Brain microvascular endothelial cell (primary cell): ENCODE data around the gene BPIFB6.

Experiments
- DNase-seq: peaks from one replicate; pipeline ENCODE4 v3.0.0-alpha.2; 2020
- H3K27ac ChIP-seq: fragments of 250-450 bp; sonication (Bioruptor Pico); 2 replicates; pipeline ENCODE4 v1.5.1; 2020; ENCODE audit warnings: mild to moderate bottlenecking, moderate library complexity
- H3K27me3 ChIP-seq: fragments of 250-450 bp; sonication (Bioruptor Pico); replicated peaks from 2 replicates; pipeline ENCODE4 v1.5.1; 2020; ENCODE audit warnings: mild to moderate bottlenecking
- H3K36me3 ChIP-seq: fragments of 250-450 bp; sonication (Bioruptor Pico); replicated peaks from 2 replicates; pipeline ENCODE4 v1.5.1; 2020; ENCODE audit warnings: mild to moderate bottlenecking
- H3K4me3 ChIP-seq: 2 replicates; pipeline ENCODE4 v1.5.1; 2011; ENCODE audit warnings: low read depth, mild to moderate bottlenecking, control low read depth, low read length, moderate library complexity
- CTCF ChIP-seq: IDR thresholded peaks from 2 replicates; pipeline ENCODE4 v1.5.1; 2011; ENCODE audit warnings: low read depth, mild to moderate bottlenecking, moderate library complexity, low read length, control low read depth, inconsistent platforms; ENCODE audit errors: missing control alignments
- in situ Hi-C: cut with HindIII; loops from 2 replicates; pipeline ENCODE4 v1.10.0; 2017; ENCODE audit warnings: low sequenced_read_pairs, low pct_ligation_motif_present

BPIFB6 gene

GRCh38 chr20:33059741-33060390, 28.4 kb downstream of the BPIFB6 start:
- no peak overlapping the region for H3K4me3 ChIP-seq
- in situ Hi-C loops: no loop called here
- no peaks in the 10 kb centered on the region for H3K36me3 ChIP-seq
- DNase-seq: no peak
- no peak overlapping the region for H3K27ac ChIP-seq
- no peaks in the 10 kb centered on the region for H3K27me3 ChIP-seq
- TF ChIP-seq CTCF: no peak

- in situ Hi-C loops: no loop called here
- no peak overlapping the region for H3K27ac ChIP-seq
Measured at GRCh38 chr20:33061658-33062028, 30.2 kb downstream of the BPIFB6 start.

GRCh38 chr20:33062105-33062824, 30.8 kb downstream of the BPIFB6 start:
- Histone ChIP-seq H3K36me3 (no peaks in the 10 kb centered on the region), H3K27me3 (no peaks in the 10 kb centered on the region), H3K27ac (no peak overlapping the region), H3K4me3 (no peak overlapping the region)
- no peak for DNase-seq
- in situ Hi-C loops: no loop called here
- TF ChIP-seq CTCF: no peak

More at GRCh38 chr20:33061658-33062028, 30.2 kb downstream of the BPIFB6 start:
- TF ChIP-seq CTCF: no peak
- no peak overlapping the region for H3K4me3 ChIP-seq
- H3K36me3 ChIP-seq: no peaks in the 10 kb centered on the region
- DNase-seq: no peak
- no peaks in the 10 kb centered on the region for H3K27me3 ChIP-seq

GRCh38 chr20:33062825-33063149, 31.3 kb downstream of the BPIFB6 start:
- H3K27ac ChIP-seq: no peak overlapping the region
- H3K4me3 ChIP-seq: no peak overlapping the region
- no peak for DNase-seq
- in situ Hi-C loops: no loop called here
- TF ChIP-seq CTCF: no peak
- H3K36me3 ChIP-seq: no peaks in the 10 kb centered on the region
- no peaks in the 10 kb centered on the region for H3K27me3 ChIP-seq

- TF ChIP-seq CTCF: no peak
- H3K4me3 ChIP-seq: no peak overlapping the region
- in situ Hi-C loops: no loop called here
- no peak for DNase-seq
- H3K27me3 ChIP-seq: no peaks in the 10 kb centered on the region
- no peak overlapping the region for H3K27ac ChIP-seq
- H3K36me3 ChIP-seq: no peaks in the 10 kb centered on the region
Measured at GRCh38 chr20:33063271-33063670, 31.8 kb downstream of the BPIFB6 start.
